ENCODE results near the gene RBMS1.

GRCh38 chr2:160268151-160268781 is 225.3 kb downstream of the RBMS1 start:
- no peak for TF ChIP-seq CTCF (IDR thresholded peaks at IDR 0.05; ENCODE audit: insufficient read depth, low read depth, low read length)
- TF ChIP-seq EZH2 (IDR thresholded peaks at IDR 0.05; ENCODE audit: insufficient read depth, low read length) = no peak
